IPS-20b (cell line): ENCODE data around the gene MAP2.
A peak's percentile ranks its signal among the peaks of the same experiment; 100 is the strongest.

ENCODE experiments used
- H3K27ac ChIP-seq: one replicate; pipeline ENCODE4 v1.5.1; 2013; ENCODE audit warnings: low read length
- H3K27me3 ChIP-seq: 2 replicates; pipeline ENCODE4 v1.6.1; 2013; ENCODE audit warnings: mild to moderate bottlenecking, low read length, inconsistent platforms; ENCODE audit not compliant: insufficient read depth
- H3K36me3 ChIP-seq: 2 replicates; pipeline ENCODE4 v1.6.1; 2013; ENCODE audit warnings: low read depth, mild to moderate bottlenecking, inconsistent platforms, low read length, moderate library complexity; ENCODE audit not compliant: insufficient read depth
- H3K4me1 ChIP-seq: 2 replicates; pipeline ENCODE4 v1.6.1; 2013; ENCODE audit warnings: mild to moderate bottlenecking, control low read depth, inconsistent platforms, low read length, moderate library complexity; ENCODE audit not compliant: insufficient read depth
- H3K4me3 ChIP-seq: 2 replicates; pipeline ENCODE4 v1.5.1; 2013; ENCODE audit warnings: mild to moderate bottlenecking, low read length, inconsistent platforms
- H3K9ac ChIP-seq: 2 replicates; pipeline ENCODE4 v1.6.1; 2013; ENCODE audit warnings: low read depth, mild to moderate bottlenecking, inconsistent platforms, low read length, moderate library complexity
- H3K9me3 ChIP-seq: 2 replicates; pipeline ENCODE4 v1.6.1; 2013; ENCODE audit warnings: mild to moderate bottlenecking, low read depth, low read length, inconsistent platforms; ENCODE audit not compliant: insufficient read depth

MAP2 gene

DNA sequence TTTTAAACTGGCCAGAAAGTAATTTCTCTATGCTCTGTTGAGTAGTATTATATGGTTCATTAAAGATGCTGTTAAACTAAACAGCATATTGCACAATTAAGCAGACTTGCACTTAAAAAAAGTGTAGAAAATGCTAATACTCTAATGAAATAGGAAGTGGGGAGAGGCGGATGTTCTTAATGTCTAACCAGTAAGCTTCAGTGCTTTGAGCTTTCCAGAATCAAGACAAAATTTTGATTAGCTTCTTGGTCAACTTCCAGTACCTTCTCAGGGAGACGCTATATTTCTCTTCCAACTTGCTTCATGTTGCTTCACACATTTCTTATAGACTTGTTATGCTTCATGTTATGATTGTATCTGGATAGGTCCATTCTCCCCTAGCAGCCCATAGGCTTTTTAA is 89.1 kb downstream of the MAP2 start:
- H3K9ac ChIP-seq, result no peak overlapping the region
- H3K9me3 ChIP-seq, result no peaks in the 10 kb centered on the region
- H3K4me3 ChIP-seq, result no peak overlapping the region
- H3K27me3 ChIP-seq, result peaks cover 53% of the 10 kb centered on the region
- no peak overlapping the region for H3K27ac ChIP-seq
- H3K36me3 ChIP-seq, result no peaks in the 10 kb centered on the region
- H3K4me1 ChIP-seq, result no peaks in the 10 kb centered on the region

DNA sequence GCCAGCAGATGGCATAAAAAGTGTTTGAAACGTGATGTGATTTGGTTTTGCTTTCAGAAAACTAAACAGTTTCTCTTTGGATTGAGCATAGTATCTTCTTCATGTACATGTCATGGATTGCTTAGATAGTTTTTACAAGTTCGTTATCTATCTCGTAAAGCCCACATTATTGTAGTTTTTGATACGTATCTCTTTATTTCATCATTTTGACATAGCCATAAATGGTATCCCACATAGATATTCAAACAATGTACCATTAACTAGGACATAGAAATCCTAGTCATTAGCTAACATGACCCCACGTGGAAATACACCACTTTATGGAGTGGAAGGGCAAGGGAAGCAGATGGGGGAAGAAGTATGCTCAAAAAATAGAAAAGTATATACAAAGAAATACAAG is 93.6 kb downstream of the MAP2 start:
- peaks cover 94% of the 10 kb centered on the region for H3K27me3 ChIP-seq
- H3K36me3 ChIP-seq, result no peaks in the 10 kb centered on the region
- no peak overlapping the region for H3K27ac ChIP-seq
- H3K4me1 ChIP-seq, result peaks cover 8% of the 10 kb centered on the region
- no peak overlapping the region for H3K9ac ChIP-seq
- H3K4me3 ChIP-seq, result no peak overlapping the region
- H3K9me3 ChIP-seq, result no peaks in the 10 kb centered on the region

DNA sequence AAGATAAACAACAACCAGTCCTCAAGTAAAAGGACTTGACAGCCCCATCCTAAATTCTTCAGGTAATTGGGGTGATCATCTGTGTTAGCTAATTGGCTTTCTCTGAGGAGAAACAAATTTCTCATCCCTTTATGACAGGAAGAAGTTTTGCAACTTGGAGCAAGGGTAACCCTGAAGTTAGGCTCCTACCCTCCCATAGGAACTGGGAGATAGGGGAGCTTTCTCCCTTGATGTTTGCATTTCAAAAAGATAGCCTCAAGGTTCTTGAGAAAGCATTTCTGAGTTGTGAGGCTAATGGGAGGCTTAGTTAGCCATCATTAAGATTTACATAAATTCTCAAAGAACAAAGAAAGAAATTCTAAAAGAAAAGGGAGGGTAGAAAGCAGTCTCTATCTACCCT is 95.4 kb downstream of the MAP2 start:
- Histone ChIP-seq H3K36me3 (no peaks in the 10 kb centered on the region), H3K27ac (no peak overlapping the region), H3K27me3 (peaks cover 96% of the 10 kb centered on the region), H3K9me3 (no peaks in the 10 kb centered on the region), H3K4me1 (peaks cover 8% of the 10 kb centered on the region), H3K9ac (no peak overlapping the region), H3K4me3 (peak overlapping the region; percentile 51; the same call in 1 of the 2 replicates)

DNA sequence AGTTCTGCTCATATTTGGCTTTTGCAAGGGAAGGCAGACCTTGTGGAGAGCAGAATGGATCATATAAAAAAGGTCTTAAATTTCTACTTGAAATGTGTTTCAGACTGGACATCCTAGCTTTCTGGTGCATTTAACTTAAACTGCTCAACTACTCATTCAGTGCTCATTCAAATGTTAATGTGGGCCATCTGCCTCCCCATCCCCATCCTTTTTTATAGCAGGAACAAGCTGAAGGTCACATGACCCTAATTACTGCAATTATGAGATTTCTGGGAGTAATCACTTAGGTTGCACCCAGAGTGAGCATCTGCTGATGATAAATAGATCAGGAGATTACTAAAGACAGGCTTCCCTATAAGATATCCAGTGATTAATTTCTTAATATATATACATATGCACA is 96.1 kb downstream of the MAP2 start:
- Histone ChIP-seq H3K9me3 (no peaks in the 10 kb centered on the region), H3K36me3 (no peaks in the 10 kb centered on the region), H3K27ac (no peak overlapping the region), H3K9ac (peak overlapping the region; percentile 17; the same call in 1 of the 2 replicates), H3K4me1 (peaks cover 8% of the 10 kb centered on the region), H3K27me3 (peaks cover 89% of the 10 kb centered on the region), H3K4me3 (peak overlapping the region; percentile 51)

DNA sequence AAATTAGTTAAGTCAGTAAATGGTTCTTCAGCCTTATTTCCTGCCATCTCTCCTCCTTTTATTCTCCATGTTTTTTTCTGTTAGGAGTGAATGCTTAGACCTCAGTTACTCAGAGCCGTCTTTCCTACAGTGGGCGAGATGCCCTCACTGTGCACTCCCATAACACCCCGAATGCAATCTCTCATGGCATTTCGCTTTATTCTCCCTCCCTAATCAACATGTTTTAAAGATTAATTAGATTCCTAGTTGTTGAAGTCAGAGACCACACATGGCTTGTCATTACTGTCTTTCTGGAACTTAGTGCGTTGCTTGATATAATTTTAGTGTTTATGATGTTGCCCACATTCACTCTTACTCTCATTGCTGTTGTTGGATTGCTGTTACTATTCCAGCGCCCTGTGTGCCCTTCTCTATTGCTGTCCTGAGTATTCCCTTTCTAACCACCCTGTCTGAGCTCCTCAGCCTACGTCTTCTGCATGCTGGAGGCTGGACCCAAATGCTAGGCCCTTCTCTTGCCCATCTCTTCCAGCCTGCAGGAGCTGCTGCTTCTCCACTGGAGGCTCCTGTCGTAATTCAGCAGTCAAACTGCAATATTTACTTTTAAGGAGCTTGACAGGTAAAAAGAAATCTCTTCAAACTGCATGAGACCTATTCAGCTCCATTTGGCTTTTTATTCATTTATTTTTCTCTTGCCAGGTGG is 99.3 kb downstream of the MAP2 start:
- Histone ChIP-seq H3K9me3 (no peaks in the 10 kb centered on the region), H3K4me1 (peaks cover 8% of the 10 kb centered on the region), H3K27ac (no peak overlapping the region), H3K27me3 (peaks cover 62% of the 10 kb centered on the region), H3K9ac (no peak overlapping the region), H3K4me3 (no peak overlapping the region), H3K36me3 (no peaks in the 10 kb centered on the region)

DNA sequence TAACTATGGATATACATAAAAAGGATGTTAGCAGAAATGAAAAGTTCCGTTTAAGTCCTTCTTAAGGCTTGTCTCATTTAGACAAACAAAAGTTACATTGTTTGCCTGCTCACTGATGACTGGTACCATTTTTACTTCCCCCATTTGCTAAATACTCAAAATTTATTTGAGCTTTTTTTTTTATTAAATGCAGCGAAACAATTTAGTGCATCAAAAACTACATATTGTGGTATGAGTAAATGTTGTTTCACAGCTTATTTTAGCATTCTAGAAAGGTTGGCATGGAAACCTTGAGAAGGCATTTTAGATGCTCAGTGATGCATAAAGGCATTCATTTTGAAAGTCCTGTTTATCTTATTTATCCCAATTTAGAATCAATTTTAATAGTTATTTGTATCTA is 100.0 kb downstream of the MAP2 start:
- H3K36me3 ChIP-seq, result no peaks in the 10 kb centered on the region
- H3K4me3 ChIP-seq, result no peak overlapping the region
- no peak overlapping the region for H3K27ac ChIP-seq
- H3K4me1 ChIP-seq, result peaks cover 8% of the 10 kb centered on the region
- H3K9me3 ChIP-seq, result no peaks in the 10 kb centered on the region
- no peak overlapping the region for H3K9ac ChIP-seq
- H3K27me3 ChIP-seq, result peaks cover 55% of the 10 kb centered on the region

DNA sequence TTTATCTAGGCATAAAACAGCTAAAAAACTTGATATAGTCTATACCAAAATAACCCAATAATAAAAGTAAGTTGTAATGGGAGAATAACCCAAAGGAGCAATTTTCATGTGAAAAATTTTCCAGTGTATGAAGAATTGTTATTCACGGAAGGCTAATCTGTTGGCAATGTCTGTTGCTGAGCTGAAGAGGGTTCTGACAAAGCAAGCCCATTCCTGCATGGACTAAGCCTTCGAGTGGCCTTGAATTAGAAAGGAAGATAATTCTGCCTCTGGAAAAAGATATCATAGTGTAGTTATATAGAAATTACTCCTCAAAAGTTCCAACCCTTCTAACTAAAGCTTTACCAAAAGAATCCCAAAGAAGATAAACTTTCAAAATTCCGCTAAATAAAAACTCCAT is 101.5 kb downstream of the MAP2 start:
- no peak overlapping the region for H3K27ac ChIP-seq
- no peaks in the 10 kb centered on the region for H3K9me3 ChIP-seq
- no peak overlapping the region for H3K4me3 ChIP-seq
- no peaks in the 10 kb centered on the region for H3K4me1 ChIP-seq
- H3K36me3 ChIP-seq, result no peaks in the 10 kb centered on the region
- H3K27me3 ChIP-seq, result peaks cover 41% of the 10 kb centered on the region
- H3K9ac ChIP-seq, result no peak overlapping the region

DNA sequence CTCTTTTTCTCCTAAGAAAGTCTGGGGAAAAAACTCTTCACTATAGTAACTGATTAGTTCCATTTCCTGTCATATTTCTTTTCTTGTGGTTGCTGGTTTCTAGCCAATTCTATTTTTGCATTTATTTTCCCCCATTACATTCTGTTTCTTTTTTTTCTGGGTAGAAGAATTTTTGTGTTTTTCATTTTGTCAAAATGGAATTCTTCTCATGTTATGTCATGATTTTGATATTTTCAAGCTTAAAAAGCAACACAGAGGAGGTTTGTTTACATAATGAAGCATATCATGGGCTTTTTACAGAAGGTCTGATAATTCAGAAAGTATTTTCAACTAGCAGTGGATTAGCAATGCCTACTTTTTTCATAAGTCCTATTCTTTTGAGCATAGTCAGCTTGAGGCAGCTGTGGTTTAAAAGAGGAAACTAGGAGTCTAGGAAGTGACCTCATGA is 102.0 kb downstream of the MAP2 start:
- Histone ChIP-seq H3K27ac (no peak overlapping the region), H3K4me1 (no peaks in the 10 kb centered on the region), H3K9ac (no peak overlapping the region)

DNA sequence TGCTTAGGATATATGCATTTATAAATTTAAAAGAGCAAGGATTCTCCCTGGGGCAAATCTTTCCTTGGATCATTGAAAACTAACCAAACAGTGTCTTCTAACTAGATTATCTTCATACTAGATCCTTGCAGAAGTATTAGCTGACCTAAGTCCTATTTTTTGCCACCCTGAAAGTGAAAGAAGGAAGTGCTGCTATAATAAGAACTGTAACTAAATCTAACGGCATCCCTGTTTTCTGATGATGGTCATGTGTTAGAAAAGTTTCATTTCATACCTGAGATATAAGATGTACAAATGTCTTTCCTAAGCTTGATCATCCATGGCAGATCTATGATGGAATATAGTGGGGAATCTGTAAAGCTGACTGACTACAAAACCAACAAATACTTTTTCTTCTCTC is 102.7 kb downstream of the MAP2 start:
- Histone ChIP-seq H3K9me3 (no peaks in the 10 kb centered on the region), H3K4me1 (no peaks in the 10 kb centered on the region), H3K4me3 (no peak overlapping the region), H3K9ac (no peak overlapping the region), H3K27me3 (peaks cover 29% of the 10 kb centered on the region), H3K27ac (no peak overlapping the region), H3K36me3 (no peaks in the 10 kb centered on the region)

More for the DNA sequence above, 102.0 kb downstream of the MAP2 start:
- H3K27me3 ChIP-seq, result peaks cover 36% of the 10 kb centered on the region
- no peak overlapping the region for H3K4me3 ChIP-seq
- no peaks in the 10 kb centered on the region for H3K36me3 ChIP-seq
- no peaks in the 10 kb centered on the region for H3K9me3 ChIP-seq

DNA sequence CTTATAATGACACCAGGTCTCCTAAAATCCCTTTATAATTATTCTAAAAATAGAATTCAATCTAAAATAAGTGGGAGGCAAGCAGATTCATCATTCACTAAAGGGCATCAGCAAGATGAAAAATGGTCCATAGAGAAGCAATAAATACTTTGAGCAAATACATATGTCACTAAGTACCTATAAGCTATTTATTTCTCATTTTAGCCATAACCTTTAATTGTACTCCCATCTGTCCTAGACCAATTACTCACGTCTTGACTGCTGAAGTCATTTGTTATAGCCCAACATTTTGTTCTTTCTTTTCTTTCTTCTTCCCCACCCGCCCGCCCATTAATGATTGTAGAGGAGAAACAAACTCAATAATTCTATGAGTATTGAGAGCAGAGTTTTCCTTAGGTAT is 105.7 kb downstream of the MAP2 start:
- H3K9ac ChIP-seq, result no peak overlapping the region

DNA sequence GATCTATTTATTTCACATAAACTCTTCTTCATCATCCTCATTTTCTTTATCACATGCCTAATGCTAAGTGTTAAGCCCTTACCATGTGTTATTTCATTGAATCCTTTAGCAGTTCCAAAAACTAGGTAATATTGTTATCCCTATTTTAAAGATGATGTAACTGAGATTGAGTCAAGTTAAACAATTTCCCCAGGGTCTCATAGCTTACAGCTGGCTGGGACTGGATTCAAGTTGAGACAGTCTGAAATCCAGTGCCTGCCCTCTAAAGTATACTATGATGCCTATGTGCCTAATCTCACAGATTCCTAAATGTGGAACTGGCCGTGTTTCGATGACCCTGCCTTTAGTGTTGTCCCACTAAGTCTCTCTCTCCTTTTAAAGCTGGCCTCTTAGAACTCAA is 108.5 kb downstream of the MAP2 start:
- H3K27ac ChIP-seq, result no peak overlapping the region
- H3K9ac ChIP-seq, result no peak overlapping the region
- H3K27me3 ChIP-seq, result peaks cover 8% of the 10 kb centered on the region; the same call in 1 of the 2 replicates
- H3K9me3 ChIP-seq, result no peaks in the 10 kb centered on the region
- H3K36me3 ChIP-seq, result no peaks in the 10 kb centered on the region
- H3K4me1 ChIP-seq, result no peaks in the 10 kb centered on the region
- H3K4me3 ChIP-seq, result no peak overlapping the region

More for the DNA sequence above, 105.7 kb downstream of the MAP2 start:
- no peaks in the 10 kb centered on the region for H3K36me3 ChIP-seq
- no peaks in the 10 kb centered on the region for H3K4me1 ChIP-seq
- H3K9me3 ChIP-seq, result no peaks in the 10 kb centered on the region
- H3K27ac ChIP-seq, result no peak overlapping the region
- H3K27me3 ChIP-seq, result peaks cover 9% of the 10 kb centered on the region; the same call in 1 of the 2 replicates
- no peak overlapping the region for H3K4me3 ChIP-seq

DNA sequence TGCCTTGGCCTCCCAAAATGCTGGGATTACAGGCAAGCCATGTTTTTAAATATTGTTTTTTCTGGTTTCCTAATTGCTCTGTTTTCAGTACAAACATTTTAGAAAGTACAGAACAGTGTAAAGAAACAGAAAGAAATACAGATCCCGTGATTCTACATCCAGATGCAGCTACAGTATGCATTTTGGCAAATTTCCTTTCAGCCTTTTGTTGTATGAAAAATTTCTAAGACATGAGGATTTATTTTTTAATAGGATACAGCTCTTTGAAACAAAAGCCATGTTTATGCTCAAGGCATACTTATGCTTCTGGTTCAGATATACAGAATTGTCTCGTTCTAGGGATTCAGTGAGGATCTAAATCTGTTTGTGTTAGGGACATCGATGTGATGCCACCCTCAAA is 109.5 kb downstream of the MAP2 start:
- no peak overlapping the region for H3K9ac ChIP-seq
- H3K36me3 ChIP-seq, result no peaks in the 10 kb centered on the region
- H3K27me3 ChIP-seq, result peaks cover 3% of the 10 kb centered on the region; the same call in 1 of the 2 replicates
- H3K27ac ChIP-seq, result no peak overlapping the region
- no peak overlapping the region for H3K4me3 ChIP-seq
- H3K4me1 ChIP-seq, result no peaks in the 10 kb centered on the region
- no peaks in the 10 kb centered on the region for H3K9me3 ChIP-seq
